GM18909 (cell line): ENCODE data around the gene PINK1.

Experiments used
- ATAC-seq: cut with Tn5 transposase; IDR thresholded peaks from one replicate; pipeline ENCODE4 v1.9.1; 2021; ENCODE audit warnings: mild to moderate bottlenecking; ENCODE audit not compliant: unreplicated experiment, poor library complexity

The PINK1 gene

DNA sequence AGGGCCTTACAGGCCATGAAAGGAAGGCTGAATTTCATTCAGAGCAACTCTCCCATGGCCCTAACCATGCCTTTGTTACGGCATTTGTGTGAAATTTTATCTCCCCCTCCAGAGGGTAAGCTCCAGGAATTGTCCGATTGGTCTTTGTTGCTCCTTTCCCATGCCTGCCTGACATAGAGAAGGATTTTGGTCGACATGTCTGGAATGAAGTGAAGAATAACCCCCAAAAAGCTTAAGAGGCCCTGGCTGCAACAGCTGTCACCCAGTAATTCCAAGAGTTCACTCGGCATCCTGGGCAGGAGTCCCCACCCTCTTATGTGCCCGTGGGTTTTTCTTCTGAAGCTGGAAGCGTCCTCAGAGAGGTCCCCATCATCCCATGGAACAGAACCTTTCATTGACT, 23.7 kb upstream of the PINK1 start:
- ATAC-seq, result no peak

DNA sequence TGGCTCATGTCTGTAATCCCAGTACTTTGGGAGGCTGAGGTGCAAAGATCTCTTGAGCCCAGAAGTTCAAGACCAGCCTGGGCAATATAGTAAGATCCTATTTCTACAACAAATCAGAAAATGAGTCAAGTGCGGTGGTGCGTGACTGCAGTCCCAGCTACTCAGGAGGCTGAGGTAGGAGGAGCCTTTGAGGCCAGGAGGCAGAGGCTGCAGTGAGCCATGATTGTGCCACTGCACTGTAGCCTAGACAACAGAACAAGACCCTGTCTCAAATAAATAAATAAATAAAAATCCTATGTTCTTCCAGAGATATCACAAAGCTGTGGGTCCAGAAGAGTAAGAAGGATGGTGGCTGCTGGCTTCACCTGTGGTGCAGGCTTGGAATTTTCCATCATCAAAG, 22.3 kb upstream of the PINK1 start:
- ATAC-seq, result no peak

DNA sequence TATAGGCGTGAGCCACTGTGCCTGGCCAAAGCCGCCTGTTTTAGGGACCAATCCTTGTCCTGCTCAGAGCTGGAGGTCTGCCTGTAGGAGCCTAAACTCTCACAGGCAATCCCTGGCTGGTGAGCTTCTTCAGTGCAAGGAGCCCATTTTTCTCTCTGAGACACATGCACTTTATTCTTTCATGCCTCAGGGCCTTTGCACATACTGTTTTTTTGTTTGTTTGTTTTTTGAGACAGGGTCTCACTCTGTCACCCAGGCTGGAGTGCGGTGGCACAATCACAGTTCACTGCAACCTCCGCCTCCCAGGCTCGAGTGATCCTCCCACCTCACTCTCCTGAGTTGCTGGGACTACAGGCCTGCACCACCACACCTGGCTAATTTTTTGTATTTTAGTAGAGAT, 21.6 kb upstream of the PINK1 start:
- ATAC-seq, result no peak

DNA sequence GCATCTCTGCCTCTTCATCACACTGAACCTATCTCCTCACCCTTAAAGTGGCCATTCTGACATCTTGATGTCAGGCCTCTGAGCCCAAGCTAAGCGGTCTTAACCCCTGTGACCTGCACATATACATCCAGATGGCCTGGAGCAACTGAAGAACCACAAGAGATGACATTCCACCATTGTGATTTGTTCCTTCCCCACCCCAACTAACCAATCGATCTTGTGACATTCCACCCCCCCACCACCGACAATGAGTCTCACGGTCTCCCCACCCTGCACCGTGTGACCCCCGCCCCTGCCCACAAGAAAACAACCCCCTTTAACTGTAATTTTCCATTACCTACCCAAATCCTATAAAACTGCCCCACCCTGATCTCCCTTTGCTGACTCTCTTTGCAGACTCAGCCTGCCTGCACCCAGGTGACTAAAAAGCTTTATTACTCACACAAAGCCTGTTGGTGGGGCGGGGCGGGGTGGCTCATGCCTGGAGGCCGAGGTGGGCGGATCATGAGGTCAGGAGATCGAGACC, 21.0 kb upstream of the PINK1 start:
- ATAC-seq, result no peak

DNA sequence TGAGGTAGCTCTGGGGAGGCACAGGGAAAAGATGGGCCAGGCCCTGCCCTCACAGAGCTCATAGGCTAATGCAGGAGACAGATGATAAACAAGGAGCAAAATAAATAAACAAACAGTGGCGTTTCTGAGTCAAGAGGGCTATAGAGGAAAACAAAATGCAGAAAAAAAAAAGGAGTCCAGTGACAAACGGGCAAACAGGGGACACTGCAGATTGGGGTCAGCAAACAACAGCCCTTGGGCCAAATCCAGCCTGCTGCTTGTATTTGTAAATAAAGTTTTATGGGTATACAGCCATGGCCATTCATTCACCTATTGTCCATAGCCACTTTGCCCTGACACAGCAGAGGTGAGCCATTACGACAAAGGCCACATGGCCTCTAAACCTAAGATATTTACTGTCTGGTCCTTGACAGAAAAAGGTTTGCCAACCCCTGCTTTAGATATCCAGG, 19.1 kb upstream of the PINK1 start:
- no peak for ATAC-seq

DNA sequence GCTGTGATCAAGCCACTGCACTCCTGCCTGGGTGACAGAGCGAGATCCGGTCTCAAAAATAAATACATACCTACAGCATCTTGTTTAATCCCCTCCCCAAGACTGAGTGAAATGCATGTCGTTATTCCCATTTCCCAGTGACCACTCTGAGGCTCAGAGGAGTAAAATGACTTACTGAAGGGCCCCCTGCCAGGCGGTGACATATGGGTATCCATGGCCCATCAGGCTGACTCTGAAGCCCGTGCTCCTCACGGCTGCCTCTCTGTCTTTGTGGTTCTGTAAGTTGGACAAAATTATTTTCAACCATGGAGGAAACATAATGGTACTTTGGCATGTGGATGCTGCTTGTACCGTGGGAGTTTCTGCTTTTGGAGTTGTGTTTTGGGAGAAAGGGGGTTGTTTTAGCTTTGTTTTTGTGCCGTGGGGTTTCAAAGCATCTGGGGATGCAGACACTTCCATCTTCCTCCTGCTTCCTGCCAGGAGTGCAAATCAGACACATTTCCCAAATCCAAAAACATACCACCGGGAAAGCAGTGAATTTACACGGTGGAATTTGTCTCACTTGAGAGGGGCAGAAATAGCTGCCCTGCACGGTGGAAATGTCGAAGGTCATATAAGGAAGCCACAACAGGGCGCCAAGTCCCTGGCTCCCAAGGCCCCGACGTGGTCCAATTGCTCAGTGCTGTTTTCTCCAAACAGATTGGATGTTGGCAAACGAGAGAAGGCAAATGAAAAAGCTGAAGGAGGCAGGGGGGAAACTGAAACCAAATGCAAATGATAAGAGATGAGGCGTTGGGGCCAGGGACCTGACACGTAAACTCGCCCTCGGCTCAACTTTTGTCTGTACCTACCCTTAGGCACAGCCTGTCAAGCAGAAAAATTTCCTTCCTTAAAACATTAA, 17.1 kb upstream of the PINK1 start:
- no peak for ATAC-seq

DNA sequence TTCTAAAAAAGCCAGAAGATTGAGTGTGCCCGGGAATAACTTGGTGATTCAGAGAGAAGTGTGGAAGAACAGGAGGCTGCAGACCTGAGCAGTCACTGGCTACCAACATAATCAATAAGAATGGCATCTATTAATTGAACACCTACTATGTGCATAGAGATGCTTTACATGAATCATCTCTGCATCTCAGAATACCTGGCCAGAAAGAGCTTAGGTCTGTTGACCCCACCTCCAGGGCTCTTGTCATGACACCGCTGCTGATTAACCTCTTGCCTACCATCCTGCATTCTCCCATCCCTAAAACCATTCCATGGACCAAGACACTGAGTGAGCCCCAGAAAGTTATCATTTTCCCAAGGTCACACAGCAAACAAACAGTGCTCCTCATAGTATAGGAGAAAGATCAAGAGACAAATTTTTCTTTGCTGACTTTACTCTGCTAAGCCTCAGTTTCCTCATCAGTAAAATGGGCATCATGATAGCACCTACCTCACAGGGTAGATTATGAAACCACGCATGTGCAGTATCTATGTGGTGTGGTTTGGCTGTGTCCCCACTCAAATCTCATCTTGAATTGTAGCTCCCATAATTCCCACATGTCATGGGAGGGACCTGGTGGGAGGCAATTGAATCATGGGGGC, 16.3 kb upstream of the PINK1 start:
- no peak for ATAC-seq

DNA sequence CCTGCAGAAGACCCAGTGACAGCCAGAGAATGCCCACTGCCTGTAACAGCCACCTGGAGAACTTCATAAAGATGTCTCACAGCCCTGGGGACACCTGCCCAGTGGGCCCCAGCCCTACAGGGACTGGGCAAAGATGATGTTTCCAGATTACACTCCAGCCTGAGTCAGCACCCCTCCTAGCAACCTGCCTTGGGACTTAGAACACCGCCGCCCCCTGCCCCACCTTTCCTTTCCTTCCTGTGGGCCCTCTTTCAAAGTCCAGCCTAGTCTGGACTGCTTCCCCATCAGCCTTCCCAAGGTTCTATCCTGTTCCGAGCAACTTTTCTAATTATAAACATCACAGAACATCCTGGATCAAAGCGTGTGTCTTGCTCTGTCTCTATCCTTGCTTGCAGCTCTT, 14.7 kb upstream of the PINK1 start:
- ATAC-seq, result no peak

DNA sequence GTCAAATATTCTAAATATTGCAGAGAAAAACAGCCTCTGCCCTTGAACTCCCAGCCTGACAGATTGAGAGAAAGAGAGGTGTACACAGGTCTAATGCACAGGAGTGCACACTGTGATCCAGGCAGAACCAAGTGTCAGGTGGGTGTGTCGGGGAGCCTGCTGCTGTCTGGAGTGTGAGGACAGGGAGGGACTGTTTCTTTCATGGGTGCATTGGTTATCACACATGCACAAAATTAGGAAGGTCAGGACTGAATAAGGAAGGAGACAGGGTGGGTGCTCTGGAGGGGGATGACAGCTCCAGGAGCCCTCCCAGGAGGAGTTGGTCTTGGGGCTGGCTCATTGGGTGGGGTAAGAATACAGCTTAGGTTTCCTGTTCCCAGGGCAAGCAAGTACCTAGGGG, 13.3 kb upstream of the PINK1 start:
- ATAC-seq, result no peak

DNA sequence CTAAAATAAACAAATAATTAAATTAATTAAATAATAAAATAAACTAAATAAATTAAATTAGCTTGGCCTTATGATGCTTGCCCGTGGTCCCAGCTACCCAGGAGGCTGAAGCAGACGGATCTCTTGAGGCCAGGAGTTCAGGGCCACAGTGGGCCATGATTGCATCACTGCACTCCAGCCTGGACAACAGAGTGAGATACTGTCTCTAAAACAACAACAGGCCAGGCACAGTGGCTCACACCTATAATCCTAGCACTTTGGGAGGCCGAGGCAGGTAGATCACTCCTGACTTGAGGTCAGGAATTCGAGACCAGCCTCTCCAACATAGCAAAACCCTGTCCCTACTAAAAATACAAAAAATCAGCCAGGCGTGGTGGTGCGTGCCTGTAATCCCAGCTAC, 12.2 kb upstream of the PINK1 start:
- no peak for ATAC-seq

DNA sequence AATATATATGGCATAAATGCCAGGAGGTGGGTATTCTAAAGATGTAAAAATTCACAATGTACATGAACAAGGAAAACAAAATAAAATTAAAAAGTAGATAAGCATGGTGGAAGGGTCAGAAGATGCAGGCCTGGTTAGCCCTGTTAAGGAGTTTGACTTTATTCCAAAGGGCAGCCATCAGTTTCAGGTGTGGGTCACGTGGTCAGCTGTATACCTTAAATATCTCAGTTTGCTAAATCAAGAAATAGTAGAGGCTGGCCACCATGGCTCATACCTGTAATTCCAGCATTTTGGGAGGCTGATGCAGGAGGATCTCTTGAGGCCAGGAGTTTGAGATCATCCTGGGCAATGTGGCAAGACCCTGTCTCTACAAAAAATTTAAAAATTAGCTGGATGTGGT, 8.5 kb upstream of the PINK1 start:
- ATAC-seq, result no peak

DNA sequence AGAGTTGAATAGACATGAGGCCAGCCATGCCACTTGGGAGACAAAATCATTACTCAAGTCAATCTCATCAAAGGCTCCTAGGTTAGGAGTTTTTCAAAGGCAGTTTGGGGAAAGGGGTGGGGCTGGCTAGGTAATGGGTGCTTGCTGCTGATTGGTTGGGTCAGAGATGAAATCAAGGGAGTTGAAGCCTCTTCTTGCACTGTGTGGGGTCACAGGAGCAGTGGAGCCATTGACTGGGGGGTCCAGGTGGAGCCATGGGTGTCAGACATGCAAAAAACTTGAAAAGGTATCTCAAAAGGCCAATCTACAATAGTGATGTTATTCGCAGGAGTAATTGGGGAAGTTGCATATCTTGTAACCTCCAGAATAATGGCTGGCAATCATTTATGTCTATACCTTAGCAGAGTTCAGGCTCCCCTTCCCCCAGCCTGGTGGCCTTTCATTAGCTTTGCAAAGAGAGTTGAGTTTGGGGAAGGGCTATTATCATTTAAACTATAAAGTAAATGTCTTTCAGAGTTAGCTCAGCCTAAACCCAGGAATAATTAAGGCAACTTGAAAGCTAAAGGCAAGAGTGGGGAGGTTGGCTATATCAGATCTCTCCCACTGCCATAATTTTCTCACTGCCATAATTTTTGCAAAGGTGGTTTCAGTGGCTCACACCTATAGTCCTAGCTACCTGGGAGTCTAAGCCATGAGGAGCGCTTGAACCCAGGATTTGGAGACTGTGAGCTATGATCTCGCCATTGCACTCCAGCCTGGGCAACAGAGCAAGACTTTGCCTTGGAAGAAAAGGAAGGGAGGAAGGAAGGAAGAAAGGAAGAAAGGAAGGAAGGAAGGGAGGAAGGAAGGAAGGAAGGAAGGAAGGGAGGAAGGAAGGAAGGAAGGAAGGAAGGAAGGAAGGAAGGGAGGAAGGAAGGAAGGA, 7.8 kb upstream of the PINK1 start:
- ATAC-seq, result no peak

DNA sequence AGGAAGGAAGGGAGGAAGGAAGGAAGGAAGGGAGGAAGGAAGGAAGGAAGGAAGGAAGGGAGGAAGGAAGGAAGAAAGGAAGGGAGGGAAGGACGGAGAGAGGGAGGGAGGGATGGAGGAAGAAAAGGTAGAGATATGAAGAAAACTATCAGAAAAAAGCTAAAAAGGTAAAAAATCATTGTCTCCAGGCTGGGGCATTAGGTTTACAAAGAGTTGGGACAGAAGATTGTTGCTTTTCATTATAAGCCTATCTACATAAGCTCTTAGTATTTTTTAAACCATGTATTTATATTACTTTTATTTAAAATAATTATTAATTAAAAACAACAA, 7.2 kb upstream of the PINK1 start:
- no peak for ATAC-seq

DNA sequence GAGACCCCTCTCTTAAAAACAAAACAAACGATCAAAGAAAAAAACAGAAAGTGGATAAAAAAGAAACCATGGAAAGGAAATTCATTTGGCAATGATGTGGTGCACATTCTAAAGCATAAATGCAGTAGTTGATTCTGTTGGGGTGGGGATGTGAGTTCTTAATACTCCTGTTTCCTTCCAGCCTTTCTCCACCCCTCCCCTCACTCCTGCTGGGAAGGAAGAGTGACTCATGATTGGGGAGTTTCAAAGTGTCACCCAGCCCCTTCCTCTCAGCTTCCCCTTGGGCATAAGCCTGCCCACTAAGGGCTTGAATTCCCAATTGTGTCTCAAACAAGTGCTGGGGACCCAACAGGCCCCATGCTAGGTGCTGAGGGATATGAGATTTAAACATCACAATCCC, 6.7 kb upstream of the PINK1 start:
- ATAC-seq, result no peak

DNA sequence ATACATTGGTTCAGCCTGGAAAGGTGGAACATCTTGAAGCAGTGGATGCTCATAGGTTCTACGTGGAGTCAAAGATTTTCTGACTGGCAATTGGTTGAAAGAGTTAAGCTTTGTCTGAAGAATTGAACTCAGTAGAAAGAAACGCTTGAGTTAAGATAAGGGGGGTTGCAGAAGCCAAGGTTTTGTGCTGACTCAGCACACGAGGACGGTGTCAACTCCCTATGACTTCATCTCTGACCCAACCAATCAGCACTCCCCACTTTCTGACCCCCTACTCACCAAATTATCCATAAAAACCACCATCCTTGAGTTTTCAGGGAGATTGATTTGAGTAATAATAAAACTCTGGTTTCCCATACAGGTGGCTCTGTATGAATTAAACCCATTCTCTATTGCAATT, 2.5 kb upstream of the PINK1 start:
- ATAC-seq, result no peak

DNA sequence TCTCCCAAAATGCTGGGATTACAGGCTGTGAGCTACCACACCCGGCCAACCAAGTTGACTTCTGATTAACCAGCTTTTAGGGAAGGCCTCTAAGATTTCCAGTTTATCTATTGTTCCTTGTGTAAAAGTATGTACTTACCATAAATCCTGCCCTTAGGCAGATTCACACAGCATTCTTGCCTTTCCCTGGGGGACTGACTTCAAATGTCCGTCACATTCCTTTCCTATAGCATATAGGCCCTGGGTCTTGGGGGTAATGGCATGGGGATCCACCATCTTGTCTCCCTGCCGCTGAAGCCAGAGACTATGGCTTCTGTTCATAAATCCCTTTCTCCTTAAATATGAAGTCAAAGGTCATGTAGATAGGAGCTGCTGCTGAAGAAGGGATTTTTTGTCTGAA, 872 bp upstream of the PINK1 start:
- ATAC-seq, result no peak

DNA sequence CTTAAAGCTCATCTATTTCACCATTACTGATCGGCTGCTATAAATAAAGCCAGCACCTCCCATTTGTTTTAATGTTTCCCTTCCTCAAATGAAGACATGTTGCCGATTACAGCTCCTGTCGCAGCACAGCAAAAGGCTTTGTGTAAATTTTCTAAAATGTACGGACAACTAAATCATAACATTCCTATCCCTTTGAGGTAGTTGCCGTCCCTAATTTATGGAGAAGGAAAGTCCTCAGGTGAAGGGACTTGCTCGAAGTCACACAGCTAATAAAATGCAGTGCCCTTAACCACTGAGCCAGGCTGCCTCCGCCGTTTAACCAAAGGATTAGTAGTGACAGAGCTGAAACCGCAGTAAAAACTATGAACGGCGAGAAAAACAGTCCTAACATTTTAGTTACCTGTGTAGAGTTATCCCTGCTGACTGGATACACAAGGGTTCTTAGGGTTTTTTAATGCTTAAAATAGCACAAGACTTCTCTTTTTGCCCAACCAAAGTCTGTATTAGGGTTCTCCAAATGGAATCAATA, 871 bp downstream of the PINK1 start:
- ATAC-seq, result no peak

DNA sequence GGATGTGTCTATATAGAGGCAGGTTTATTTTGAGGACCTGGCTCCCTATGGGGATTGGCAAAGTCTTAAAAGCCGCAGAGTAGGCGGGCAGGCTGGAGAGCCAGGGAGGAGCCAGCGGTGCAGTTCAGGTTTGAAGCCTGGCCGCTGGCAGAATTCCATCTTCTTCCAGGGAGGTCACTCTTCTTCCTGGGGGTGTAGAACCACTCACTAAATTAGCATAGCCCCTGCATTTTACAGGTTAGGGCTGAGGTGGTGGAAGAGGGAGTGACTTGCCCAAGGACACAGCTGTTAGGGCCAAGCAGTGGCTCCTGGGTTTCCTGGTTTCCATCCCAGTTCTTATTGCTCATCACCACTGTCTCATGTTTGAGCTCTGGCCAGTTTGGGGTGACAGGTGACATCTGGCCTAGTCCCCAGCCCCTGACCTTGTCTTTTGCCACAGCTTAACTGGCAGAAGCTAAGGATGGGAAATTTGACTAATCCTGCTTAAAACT, 1.4 kb downstream of the PINK1 start:
- ATAC-seq, result no peak

DNA sequence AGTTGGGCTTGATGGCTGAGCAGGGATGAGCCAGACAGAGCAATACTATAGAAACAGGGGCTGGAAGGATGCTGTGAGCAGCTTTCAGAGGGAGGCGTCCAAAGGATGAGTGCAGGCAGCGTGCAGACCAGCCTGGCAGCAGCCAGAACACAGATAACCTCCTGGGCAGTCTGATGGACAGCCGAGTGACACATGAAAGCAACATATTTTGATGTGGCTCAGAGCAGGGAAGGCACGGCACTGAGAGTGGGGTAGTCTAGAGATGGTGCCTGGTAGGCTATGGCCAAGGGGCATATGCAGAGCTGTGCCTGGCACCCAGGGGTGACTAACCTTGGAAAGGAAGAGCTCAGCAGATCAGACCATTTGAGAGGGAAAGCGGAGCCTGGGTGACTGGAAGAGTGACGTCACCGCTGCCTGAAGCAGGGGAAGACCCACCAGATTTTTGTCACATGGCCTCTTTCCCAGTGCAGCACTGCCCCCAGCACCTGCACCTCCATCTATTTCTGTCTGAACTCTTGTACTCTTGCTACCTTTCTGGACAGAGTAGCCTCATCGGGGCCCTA, 3.6 kb downstream of the PINK1 start:
- no peak for ATAC-seq

DNA sequence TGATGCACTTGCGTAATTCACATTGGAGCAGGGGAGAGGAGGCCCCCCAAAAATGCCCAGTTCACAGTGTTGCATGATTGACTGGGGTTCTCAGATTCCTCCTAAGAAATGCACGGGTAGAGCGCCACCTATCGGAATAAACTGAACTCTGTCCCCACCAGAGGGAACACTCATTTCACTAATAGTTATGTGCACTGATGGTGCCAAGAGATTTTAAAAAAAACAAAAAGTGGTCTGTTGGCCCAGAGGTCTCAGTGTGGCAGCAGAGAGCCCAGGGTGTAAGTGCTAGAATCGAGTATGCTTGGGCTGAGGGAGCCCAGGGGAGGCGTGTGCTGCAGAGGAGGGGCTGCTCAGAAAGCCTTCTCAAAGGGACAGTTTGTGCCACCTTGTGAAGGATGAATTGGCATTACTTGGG, 6.9 kb downstream of the PINK1 start:
- no peak for ATAC-seq
